NCI-H226 (cell line): Measurements from ENCODE around the gene NCOA1.
"Not testable (repeated sequence)": the region's sequence is repeated elsewhere in the genome, so short reads cannot be mapped to it uniquely, and the experiment has no call there.

ENCODE experiments used
- DNase-seq: peaks from one replicate; pipeline ENCODE4 v3.0.0-alpha.2; 2015

The NCOA1 gene

DNA sequence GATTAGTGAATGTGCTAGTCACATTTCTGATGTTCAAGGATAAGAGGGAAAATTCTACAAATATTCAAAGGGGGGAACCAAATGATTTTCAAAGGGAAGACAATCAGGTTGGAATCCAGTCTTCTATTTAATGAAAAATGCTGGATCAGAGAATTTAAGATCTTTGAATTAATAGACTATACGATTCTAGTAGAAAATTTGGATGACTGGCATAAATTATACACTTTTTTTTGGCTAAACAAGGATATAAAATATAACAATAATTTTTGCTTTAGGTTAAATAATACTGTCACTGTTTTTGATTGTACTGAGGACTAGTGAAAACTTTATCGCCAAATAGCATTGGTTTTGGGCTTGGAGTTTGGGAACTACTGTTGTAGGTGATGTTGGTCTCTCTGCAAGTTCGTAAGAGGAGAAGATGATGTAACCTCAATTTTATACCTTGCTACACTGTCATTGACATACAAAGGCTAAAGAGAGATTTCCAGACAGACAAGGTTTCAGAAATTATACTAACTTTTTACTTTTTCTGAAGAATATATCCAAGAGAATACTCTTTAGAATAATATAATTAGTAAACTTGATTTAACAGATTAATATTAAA is 51.3 kb downstream of the NCOA1 start:
- no peak for DNase-seq

DNA sequence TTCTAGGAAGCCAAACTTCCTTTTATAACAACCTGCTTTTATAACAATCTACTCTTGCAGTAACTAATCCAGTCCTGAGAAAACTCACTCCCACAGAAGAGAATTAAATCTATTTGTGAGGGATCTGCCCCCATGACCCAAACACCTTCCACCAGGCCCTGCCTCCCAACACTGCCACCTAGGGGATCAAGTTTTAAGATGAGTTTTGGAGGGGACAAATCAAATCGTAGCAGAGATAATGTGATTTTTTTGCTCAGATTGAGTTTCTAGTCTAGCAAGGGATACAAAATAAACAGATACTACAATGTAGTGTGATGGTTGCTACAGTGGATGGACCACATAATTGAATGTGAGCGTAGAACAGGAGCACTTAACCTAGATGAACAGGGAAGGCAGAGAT is 52.2 kb downstream of the NCOA1 start:
- DNase-seq, result no peak

DNA sequence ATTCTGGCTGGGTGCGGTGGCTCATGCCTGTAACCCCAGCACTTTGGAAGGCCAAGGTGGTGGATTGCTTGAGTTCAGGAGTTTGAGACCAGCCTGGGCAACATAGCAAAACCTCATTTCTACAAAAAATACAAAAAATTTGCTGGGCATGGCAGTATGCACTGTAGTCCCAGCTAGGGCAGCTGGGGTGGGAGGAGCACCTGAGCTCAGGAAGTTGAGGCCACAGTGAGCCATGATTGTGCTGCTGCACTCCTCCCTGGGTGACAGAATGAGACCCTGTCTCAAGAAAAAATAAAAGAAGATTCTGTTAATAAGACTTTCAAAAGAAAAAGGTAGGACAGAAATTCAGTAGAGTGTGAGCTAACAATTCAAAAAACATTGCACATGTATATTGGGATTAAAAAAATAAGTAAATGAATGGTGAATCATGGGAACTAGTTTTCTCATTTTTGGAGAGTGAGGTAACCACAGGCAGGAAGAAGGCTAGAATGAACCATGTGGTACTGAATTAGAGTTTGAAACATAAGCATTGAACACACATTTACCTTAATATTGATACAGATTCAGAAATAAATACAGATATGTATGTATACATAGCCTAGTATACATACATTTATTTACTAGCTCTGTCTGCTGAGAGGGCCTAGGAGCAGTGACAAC is 53.5 kb downstream of the NCOA1 start:
- no peak for DNase-seq

DNA sequence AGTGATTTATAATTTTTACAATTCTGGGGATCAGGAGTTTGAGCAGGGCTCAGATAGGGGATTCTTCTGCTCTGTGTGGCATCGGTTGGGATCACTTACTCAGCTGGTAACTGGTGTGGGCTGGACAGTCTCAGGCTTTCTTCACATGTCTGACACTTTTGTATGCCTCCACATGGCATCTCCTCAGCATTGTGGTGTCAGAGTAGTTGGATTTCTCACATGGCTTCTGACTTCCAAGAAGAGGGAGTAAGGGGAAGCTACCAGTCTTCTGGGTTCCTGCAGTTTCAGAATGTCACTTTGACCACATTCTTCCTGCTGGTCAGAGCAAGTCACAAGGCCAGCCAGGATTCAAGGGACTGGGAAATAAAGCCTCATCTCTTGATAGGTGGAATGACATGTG is 55.6 kb downstream of the NCOA1 start:
- no peak for DNase-seq

DNA sequence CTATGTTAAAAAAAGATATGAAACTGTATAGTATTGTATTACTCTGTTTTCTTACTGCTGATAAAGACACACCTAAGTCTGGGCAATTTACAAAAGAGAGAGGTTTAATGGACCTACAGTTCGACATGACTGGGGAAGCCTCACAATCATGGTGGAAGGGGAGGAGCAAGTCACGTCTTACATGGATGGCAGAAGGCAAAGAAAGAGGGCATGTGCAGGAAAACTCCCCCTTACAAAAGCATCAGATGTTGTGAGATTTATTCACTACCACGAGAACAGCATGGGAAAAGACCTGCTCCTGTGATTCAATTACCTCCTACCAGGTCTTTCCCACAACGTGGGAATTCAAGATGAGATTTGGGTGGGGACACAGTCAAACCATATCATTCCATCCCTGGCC is 57.0 kb downstream of the NCOA1 start:
- DNase-seq, result no peak

DNA sequence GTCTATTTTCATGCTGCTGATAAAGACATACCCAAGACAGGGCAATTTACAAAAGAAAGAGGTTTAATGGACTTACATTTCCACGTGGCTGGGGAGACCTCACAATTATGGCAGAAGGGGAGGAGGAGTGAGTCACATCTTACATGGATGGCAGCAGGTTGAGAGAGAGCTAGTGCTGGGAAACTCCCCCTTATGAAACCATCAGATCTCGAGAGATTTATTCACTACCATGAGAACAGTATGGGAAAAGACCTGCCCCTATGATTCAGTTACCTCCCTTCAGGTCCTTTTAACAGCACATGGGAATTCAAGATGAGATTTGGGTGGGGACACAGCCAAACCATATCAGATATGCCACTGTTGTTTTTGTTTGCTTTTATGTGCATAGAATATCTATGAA is 59.2 kb downstream of the NCOA1 start:
- DNase-seq, result not testable (repeated sequence)

DNA sequence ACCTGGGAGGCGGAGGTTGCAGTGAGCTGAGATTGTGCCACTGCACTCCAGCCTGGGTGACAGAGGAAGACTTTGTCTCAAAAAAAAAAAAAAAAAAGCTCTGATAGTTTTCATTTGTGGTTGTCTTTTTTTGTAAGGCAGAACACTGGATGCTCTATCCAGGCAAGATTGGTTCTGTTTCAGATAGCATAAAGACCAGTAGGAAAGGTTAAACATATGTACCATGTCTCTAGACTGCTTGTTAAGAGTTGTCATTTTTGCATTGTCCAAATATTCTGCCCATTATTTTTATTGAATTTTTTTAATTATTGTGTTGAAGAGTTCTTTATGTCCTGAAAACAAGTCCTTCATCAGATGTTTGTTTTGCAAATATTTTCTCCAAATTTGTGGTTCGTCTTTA is 60.0 kb downstream of the NCOA1 start:
- DNase-seq, result no peak

DNA sequence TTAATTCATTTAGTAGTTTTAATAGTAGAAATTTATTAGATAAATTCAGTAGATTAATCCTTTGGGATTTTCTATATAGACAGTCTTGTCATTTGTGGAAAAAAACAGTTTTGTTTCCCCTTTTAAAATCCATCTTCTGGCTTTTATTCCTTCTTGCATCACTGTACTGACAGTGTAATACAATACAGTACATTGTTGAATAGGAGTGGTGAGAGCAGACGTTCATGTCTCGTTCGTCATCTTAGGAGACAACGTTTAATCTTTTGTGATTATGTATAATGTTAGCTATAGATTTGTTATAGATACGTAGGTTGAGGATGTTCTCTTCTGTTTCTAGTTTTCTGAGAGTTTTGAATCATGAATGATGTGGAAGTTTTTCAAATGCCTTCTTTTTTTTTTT is 61.8 kb downstream of the NCOA1 start:
- DNase-seq, result no peak

DNA sequence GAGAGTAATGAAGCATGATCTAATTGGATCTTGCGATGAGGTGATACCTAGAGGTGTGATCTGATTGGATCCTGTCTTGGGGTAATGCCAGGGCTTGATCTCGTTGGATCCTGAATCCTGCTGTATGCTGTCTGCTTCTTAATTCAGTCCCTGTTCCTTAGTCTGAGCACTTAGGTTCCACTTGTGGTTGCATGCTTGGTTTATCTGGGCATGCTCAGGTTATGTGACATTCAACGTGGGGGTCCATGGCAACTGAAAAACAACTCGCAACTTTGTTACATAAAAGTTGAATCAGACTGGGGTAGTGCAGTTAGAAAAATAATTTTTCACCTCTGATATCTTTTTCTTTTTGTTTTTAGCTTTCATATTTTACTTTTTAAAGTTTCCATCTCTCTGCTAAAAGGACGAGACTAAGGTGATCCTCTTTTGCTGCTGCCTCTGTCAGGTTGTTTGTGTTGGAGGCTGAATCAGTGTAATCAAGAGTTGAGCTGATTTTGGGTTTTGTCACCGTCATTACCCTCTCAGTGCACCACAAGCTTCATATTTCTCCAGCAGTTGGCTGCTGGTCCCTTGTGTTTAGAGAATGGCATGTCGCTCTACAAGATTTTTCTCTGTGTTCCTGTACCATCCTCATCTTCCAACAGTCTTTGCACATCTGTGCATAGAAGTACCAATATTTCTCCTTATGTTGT is 67.9 kb downstream of the NCOA1 start:
- DNase-seq, result no peak

DNA sequence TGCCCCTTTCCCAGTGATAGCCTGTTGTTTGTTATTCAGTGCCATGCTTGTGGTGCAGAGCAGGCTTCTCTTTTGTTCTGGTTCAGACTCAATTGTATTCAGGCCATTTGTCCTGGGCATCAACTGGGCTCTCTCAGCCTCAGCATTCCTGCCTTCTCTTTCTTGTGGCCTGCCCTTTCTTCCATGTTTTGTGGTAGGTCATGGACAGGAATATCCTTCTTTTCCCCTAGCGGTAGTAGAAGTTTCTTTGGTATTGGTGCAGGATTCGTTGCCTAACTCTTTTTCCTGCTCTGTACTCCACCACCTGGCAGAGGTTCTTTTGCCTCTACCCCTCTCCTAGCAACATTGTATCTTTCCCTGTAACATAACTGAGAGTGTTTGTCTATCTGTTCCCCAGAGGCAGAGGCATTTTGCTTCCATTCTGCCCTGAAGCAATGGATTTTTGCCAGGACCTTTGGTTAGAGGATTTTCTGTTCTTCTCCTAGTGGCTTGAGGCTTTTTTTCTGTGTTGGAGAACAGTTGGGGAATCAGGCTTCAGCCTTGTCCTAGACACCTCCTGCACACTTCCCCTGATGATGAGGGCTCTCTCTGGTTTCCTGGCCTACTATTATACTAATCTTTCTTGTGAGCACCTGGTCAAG is 68.5 kb downstream of the NCOA1 start:
- DNase-seq, result peak; percentile 58

DNA sequence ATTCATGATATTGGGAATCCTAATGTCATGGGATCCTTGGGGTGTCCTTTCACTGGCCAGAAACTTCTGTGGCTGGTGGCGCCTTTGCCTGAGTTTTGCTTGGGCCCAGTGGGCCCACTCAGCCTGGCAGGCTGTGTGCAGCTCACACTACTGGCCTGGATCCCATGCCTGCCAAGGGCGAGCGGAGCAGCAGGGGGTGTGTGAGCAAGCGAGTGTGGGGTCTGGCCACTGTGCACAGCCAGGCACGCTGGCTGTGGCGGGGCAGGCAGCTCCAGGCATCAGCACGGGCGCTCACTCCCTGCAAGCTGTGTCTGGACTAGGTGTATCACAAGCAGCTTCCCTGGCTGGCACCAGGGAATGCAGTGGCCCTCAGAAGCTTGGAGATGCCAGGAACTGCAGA is 74.5 kb downstream of the NCOA1 start:
- DNase-seq, result no peak

DNA sequence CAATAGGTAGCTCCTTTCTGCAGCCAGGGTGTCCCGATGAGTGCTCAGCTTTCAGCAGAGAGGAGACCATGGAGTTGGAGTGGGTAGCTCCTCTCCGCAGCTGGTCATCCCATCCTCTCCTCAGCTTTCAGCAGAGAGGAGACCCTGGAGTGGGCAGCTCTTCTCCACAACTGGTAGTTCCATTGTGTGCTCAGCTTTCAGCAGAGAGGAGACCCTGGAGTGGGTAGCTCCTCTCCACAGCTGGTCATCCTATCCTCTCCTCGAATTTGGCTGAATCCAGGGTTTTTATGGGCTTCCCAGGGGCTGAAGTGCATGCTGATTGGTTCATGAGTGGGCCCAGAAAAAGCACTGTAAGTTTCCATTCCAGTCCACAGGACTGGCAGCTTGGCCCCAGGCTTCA is 75.2 kb downstream of the NCOA1 start:
- no peak for DNase-seq

DNA sequence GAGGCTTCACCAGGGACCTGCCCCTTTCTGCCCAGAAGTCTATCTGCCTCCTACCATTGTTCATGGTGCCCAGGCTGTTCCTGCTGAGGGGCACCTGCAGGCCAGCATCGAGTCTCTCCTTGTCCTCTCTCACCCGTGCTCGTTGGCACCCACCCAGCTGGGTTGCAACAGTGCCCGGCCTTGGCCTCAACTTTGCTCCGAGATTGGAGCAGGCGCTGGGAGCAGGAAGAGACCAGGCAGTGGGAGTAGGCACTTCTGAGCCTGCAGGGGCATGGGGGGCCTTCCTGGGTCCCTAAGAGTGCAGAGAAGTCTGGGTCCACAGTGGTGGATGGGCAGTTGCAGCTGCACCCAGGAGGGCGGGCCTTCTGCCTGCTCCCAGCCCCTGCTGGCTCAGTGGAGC is 75.6 kb downstream of the NCOA1 start:
- DNase-seq, result no peak

DNA sequence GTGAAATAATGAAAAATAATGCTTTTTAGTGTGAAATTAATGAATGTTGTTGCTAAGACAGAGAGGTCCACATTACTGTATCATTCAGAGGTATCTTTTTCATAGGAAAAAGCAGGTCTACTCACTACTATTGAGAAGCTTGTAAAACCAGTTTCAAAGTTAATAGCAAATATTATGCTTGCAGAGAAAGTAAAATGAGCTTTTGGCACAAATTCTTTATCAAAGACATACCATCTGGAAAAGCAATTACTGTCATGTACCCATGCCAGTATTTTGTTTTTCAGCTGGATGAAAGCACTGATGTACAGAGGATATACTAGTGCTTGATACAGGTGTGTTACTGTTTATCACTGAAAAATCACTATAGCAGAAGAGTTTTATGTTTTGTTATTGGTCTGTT is 77.5 kb downstream of the NCOA1 start:
- no peak for DNase-seq

DNA sequence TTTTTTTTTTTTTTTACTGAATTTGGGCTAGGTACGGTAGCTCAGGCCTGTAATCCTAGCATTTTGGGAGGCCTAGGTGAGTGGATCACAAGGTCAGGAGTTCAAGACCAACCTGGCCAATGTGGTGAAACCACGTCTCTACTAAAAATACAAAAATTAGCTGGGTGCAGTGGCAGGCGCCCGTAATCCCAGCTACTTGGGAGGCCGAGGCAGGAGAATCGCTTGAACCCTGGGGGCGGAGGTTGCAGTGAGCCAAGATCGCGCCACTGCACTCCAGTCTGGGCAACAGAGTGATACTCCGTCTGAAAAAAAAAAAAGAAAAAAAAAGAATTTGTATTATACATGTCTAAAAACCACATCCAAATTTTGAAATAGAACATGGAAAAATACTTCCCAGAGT is 78.5 kb downstream of the NCOA1 start:
- DNase-seq, result not testable (repeated sequence)

DNA sequence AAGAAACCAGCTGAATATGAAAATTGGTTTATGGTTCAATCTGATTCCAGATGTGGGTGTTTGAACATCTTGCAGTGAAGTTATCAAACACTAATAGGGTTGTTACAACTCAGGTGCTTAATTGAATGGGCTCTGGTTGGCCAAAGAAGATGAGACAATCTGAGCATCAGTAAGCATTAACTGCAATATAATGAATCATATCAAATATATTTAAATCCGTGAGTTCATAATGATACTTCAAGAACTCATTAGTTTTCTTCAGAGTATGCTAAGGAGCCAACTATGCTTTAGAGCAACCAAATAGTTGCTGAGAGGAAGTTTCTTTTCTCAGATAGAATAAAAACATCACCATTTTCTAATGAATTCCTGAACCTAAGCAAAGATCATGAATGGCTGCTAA is 79.2 kb downstream of the NCOA1 start:
- no peak for DNase-seq

DNA sequence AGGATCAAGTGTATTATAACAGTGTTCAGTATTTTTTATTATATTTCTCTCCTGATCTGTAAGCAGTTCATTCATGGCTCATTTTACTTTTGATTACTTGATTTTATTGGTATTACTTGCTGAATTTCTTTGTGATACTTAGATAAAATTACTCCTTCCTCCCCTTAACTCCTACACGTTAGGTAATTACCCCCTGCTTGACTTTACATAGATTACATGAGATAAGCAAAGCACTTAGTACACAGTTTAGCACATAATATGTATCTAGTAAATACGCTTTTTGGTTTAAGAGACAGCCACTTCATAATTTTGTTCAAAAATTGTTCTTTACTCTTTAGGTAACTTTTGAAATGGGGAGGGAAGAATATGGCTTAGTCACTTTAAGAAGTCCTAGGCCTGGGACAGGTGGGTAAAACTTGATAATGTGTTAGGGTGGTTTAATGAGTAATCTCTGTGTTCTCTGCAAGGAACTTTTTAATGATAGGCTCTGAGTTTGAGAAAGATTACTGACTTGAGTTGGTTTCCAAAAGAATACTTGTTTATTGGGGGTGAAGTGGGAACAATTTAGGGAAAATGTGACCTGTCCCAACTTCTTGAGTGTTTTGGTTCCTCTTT is 80.9 kb downstream of the NCOA1 start:
- DNase-seq, result no peak

DNA sequence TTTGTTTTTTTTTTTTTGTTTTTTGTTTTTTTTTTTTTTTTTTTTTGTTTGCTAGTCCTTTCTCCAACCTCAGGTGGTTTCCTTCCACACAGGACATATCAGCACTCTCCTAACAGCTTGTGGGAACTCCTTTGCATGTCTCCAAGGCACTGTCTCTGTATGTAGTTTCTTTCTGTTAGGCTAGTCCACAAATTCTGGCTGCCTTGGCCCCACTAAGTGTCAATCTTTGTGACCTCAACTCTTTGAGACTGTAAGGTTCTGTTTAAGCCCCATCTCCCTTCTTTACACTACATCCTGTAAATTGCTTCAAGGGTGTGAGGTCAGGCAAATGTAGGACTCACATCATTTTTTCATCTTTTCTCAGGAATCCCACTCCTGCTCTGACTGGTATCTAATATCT is 85.1 kb downstream of the NCOA1 start:
- DNase-seq, result no peak

DNA sequence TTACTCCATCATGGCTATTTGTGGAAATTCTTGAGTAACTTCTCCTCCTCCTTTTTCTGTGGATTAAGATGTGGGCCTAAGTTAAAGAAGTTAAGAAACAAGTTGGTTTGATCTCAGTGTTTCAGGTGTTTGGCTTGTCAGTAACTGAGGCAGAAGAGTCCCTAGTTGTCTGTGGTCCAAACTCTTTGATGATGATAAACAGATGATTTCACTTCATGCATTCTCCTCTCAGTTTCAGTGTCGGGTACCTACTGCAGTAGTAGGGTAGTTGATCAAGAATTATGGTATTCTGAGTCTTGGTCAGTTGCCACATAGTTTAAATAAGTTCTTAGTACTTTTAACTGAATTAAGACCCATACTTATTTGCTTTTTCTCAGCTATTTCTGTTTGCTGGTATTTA is 85.6 kb downstream of the NCOA1 start:
- DNase-seq, result no peak

DNA sequence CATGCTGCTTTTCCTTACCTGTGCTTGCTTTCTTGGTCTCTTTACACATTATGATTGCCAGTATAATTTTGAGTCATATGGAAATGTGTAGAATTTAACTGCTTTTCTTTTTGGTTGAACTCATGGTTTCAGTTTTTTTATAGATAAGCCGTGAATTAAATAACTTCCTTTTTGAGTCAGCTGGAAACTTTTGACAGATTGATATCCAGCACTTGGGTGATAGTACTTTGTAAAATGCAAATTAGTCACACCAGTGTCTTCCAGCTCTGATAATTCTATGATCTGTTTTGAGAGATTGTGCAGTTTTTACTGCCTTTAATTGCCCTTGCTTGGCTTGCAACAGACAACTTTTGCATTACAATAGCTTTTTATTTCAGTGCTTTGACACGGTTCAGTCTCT is 86.4 kb downstream of the NCOA1 start:
- DNase-seq, result peak; percentile 5

DNA sequence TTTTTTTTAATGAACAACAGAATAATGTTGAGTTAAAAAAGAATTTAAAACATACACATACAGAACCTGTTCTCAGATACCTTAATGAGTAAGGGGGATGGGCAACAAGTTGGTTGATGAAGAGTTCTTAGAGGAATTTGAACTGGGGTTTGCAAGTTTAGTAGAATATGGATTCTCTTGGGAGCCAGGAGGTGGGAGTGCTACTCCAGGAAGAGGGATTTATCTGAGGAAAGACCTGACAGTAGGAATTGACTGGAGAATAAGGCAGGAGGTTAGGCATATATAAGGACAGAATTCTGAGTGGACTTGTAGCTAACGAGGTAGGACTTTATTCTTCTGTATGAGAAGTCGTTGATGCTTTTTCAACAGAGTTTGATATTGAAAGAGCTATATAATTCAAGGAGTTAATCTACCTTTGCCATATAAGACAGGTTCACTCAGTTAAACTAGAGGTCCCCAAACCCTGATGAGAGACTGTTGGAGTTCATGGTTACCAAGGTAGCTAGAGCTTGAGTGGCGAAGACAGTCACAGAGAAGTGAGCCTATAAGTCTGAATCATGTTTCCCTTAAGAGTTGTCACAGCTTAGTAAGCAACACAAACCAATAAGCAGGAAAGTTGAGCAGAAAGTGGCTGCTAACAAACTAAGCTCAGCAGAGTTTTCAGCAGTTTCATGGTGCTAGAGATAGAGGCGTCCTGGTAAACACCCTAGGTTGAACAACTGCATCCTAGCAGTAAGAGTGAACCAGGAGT is 88.2 kb downstream of the NCOA1 start:
- DNase-seq, result no peak

DNA sequence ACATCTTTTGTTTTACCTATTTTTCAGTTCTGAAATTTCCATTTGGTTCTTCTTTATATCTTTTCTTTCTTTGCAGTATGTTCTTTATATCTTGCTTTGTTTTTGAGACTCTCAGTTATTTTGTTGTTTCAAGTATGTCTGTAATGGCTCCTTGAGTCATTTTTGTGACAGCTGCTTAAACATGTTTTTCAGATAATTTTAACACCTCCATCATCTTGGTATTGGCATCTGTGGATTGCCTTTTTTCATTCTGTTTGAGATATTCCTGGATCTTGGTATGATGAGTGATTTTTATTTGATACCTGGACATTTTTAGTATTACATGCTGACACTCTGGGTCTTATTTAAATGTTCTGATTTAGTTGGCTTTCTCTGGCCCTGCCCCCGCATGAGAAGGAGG is 89.5 kb downstream of the NCOA1 start:
- no peak for DNase-seq

DNA sequence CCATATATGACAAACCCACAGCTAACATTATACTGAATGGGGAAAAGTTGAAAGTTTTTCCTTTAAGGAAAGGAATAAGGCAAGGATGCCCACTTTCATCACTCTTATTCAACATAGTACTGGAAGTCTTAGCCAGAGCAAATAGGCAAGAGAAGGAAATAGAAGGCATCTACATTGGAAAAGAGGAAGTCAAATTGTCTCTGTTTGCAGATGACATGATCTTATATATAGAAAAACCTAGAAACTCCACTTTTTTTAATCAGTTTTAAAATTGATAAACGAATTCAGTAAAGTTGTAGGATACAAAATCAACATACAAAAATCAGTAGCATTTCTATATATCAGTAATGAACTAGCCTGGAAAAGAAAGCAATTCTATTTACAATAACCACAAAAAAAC is 90.9 kb downstream of the NCOA1 start:
- not testable (repeated sequence) for DNase-seq
